Thoracic aorta (tissue), 2 donors: Measurements from ENCODE around the gene HDAC4. TPM values are rescaled to one million over a fixed set of nuclear protein-coding genes. Genes with fewer than 3 reads are reported as not detected.

ENCODE experiments used
- ATAC-seq: fragments of 150-250 bp; one replicate; pipeline ENCODE4 v1.8.0; 2017; ENCODE audit warnings: low read depth; ENCODE audit not compliant: insufficient number of reproducible peaks, low FRiP score
- DNase-seq: peaks from one replicate; pipeline ENCODE4 v3.0.0-alpha.2; 2020; ENCODE audit warnings: low spot score
- H3K27ac ChIP-seq, 2 donors: fragments of 200-600 bp; sonication (generic); 1 replicate in 1 of 2; 2 replicates in 1 of 2; pipeline ENCODE4 v1.5.1; 2016; ENCODE audit warnings: mild to moderate bottlenecking in 2 of 2, moderate library complexity in 2 of 2
- H3K27me3 ChIP-seq: fragments of 200-600 bp; sonication (generic); replicated peaks from 2 replicates; pipeline ENCODE4 v1.6.0; 2016; ENCODE audit warnings: mild to moderate bottlenecking; ENCODE audit not compliant: insufficient read depth
- H3K36me3 ChIP-seq: fragments of 200-600 bp; sonication (generic); one replicate; pipeline ENCODE4 v1.5.1; 2016
- H3K4me1 ChIP-seq, 2 donors: fragments of 200-600 bp; sonication (generic); 1 replicate in 1 of 2; 2 replicates in 1 of 2; pipeline versions ENCODE4 v1.5.1 to v1.6.0; 2016; ENCODE audit warnings: low read depth in 2 of 2, mild to moderate bottlenecking in 1 of 2; ENCODE audit not compliant: control insufficient read depth in 1 of 2
- H3K4me3 ChIP-seq: fragments of 200-600 bp; sonication (generic); 2 replicates; pipeline ENCODE4 v1.5.1; 2016; ENCODE audit warnings: mild to moderate bottlenecking
- H3K9me3 ChIP-seq: fragments of 200-600 bp; sonication (generic); 2 replicates; pipeline ENCODE4 v1.5.1; 2016
- CTCF ChIP-seq: fragments of 200-600 bp; sonication (generic); IDR thresholded peaks from one replicate; pipeline ENCODE4 v1.5.1; 2019; ENCODE audit warnings: antibody characterized with exemption
- total RNA-seq, 2 donors: library from RNA; depleted of rRNA; stranded (reverse); fragments of >200 nt; gene quantifications; one replicate each; pipeline versions ENCODE4 v1.1.0 to v1.2.3, GENCODE V29; 2016

HDAC4 gene
- total RNA-seq, 2 donors from 2014 or later: 79.2 to 163 TPM

GRCh38 chr2:239266779-239267287 lies 134.0 kb downstream of the HDAC4 start:
- H3K4me1 ChIP-seq: peaks cover 33 to 54% of the 10 kb centered on the region in 2 donors
- DNase-seq: no peak
- no peaks in the 10 kb centered on the region for H3K36me3 ChIP-seq
- H3K4me3 ChIP-seq: peak overlapping the region; percentile 53
- no peaks in the 10 kb centered on the region for H3K9me3 ChIP-seq
- peak overlapping the region; percentile 86 to 89 for H3K27ac ChIP-seq
- ATAC-seq: no peak
- H3K27me3 ChIP-seq: no peaks in the 10 kb centered on the region
- TF ChIP-seq CTCF: no peak

GRCh38 chr2:239266434-239266766 lies 134.4 kb downstream of the HDAC4 start:
- H3K27ac ChIP-seq: peak overlapping the region; percentile 86 to 89

GRCh38 chr2:239265681-239266433 lies 135.0 kb downstream of the HDAC4 start:
- Histone ChIP-seq H3K36me3 (no peaks in the 10 kb centered on the region), H3K4me1 (peaks cover 33 to 54% of the 10 kb centered on the region in 2 donors), H3K9me3 (no peaks in the 10 kb centered on the region), H3K27me3 (no peaks in the 10 kb centered on the region), H3K4me3 (peak overlapping the region; percentile 16), H3K27ac (peak overlapping the region; percentile 86 to 89)
- no peak for TF ChIP-seq CTCF
- DNase-seq: no peak
- no peak for ATAC-seq

More at GRCh38 chr2:239266434-239266766, 134.4 kb downstream of the HDAC4 start:
- Histone ChIP-seq H3K36me3 (no peaks in the 10 kb centered on the region), H3K27me3 (no peaks in the 10 kb centered on the region), H3K9me3 (no peaks in the 10 kb centered on the region), H3K4me3 (no peak overlapping the region), H3K4me1 (peaks cover 33 to 54% of the 10 kb centered on the region in 2 donors)
- no peak for DNase-seq
- ATAC-seq: no peak
- TF ChIP-seq CTCF: no peak

- no peaks in the 10 kb centered on the region for H3K36me3 ChIP-seq
- H3K4me3 ChIP-seq: peak overlapping the region; percentile 16
- no peak for DNase-seq
- ATAC-seq: peak; percentile 33
- TF ChIP-seq CTCF: no peak
- no peaks in the 10 kb centered on the region for H3K27me3 ChIP-seq
- no peaks in the 10 kb centered on the region for H3K9me3 ChIP-seq
- peak overlapping the region; percentile 86 to 89 for H3K27ac ChIP-seq
- H3K4me1 ChIP-seq: peaks cover 33 to 54% of the 10 kb centered on the region in 2 donors
Measured at GRCh38 chr2:239264838-239265651, 135.8 kb downstream of the HDAC4 start.

- ATAC-seq: no peak
- peaks cover 33 to 54% of the 10 kb centered on the region in 2 donors for H3K4me1 ChIP-seq
Measured at GRCh38 chr2:239264492-239264837, 136.4 kb downstream of the HDAC4 start.

More at GRCh38 chr2:239264492-239264837, 136.4 kb downstream of the HDAC4 start:
- Histone ChIP-seq H3K27me3 (no peaks in the 10 kb centered on the region), H3K9me3 (no peaks in the 10 kb centered on the region), H3K36me3 (no peaks in the 10 kb centered on the region), H3K4me3 (no peak overlapping the region), H3K27ac (peak overlapping the region; percentile 86 to 89)
- no peak for DNase-seq
- no peak for TF ChIP-seq CTCF
